Keratinocyte (primary cell): ENCODE data around the gene SF3B2.

Source experiments
- EZH2 ChIP-seq: IDR thresholded peaks from one replicate; pipeline ENCODE4 v1.6.1; 2012; ENCODE audit warnings: inconsistent platforms, mild to moderate bottlenecking, low read length, moderate library complexity
- TF ChIP-seq, protein P1 (sequence below), 3 experiments: IDR thresholded peaks in 1 of 3; conservative IDR thresholded peaks in 1 of 3; optimal IDR thresholded peaks in 1 of 3; 2 replicates in 2 of 3; 3 replicates in 1 of 3; pipeline versions ENCODE3 to v1.5.1; 2011; ENCODE audit warnings: low read length in 3 of 3, mild to moderate bottlenecking in 3 of 3, moderate library complexity in 2 of 3, control low read depth in 1 of 3, inconsistent platforms in 1 of 3; ENCODE audit not compliant: insufficient read depth in 2 of 3; ENCODE audit errors: extremely low read depth in 1 of 3

DNA sequence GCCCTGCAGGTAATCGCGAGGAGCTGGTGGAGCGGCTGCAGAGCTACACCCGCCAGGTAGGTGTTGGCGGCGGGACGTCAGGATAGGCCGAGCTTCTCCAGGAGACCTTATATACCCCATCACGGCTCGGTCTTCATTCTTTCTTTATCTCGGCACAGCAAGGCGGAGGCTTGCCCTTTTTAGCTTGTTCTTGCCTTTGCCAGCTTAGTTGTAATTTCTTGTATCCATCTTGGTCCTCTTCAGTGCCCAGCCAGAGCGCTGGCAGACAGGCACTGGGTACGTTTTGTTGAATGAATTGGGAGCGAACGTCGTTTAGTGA is 459 bp downstream of the SF3B2 start:
- TF ChIP-seq, protein P1, sequence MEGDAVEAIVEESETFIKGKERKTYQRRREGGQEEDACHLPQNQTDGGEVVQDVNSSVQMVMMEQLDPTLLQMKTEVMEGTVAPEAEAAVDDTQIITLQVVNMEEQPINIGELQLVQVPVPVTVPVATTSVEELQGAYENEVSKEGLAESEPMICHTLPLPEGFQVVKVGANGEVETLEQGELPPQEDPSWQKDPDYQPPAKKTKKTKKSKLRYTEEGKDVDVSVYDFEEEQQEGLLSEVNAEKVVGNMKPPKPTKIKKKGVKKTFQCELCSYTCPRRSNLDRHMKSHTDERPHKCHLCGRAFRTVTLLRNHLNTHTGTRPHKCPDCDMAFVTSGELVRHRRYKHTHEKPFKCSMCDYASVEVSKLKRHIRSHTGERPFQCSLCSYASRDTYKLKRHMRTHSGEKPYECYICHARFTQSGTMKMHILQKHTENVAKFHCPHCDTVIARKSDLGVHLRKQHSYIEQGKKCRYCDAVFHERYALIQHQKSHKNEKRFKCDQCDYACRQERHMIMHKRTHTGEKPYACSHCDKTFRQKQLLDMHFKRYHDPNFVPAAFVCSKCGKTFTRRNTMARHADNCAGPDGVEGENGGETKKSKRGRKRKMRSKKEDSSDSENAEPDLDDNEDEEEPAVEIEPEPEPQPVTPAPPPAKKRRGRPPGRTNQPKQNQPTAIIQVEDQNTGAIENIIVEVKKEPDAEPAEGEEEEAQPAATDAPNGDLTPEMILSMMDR (optimal IDR thresholded peaks at IDR 0.05 in 1 of 3, IDR thresholded peaks at IDR 0.05 in 1 of 3, conservative IDR thresholded peaks at IDR 0.05 in 1 of 3; ENCODE audit: extremely low read depth in 1 of 3, insufficient read depth in 2 of 3, low read length in 3 of 3), result no peak
- TF ChIP-seq EZH2, result no peak
